Kidney (tissue), 14 donors: ENCODE results near the gene CADM3. TPM values are rescaled to one million over a fixed set of nuclear protein-coding genes. Genes with fewer than 3 reads are reported as not detected.
A peak's percentile ranks its signal among the peaks of the same experiment; 100 is the strongest.

ENCODE experiments used
- DNase-seq, 5 donors: peaks; one replicate each; pipeline ENCODE4 v3.0.0-alpha.2; 2013 to 2020
- FAIRE-seq: peaks from 2 replicates; lab custom pipeline; 2012; peaks lifted over from hg19 to GRCh38; lab: Jason Lieb, UNC
- H3K27ac ChIP-seq, 2 donors: one replicate each; pipeline ENCODE4 v1.7.0; 2013; ENCODE audit warnings: low read depth in 2 of 2, low read length in 2 of 2, inconsistent platforms in 1 of 2
- H3K27me3 ChIP-seq: one replicate; pipeline ENCODE4 v1.7.1; 2013; ENCODE audit warnings: low read length, inconsistent platforms; ENCODE audit not compliant: control insufficient read depth, insufficient read depth
- H3K36me3 ChIP-seq, 3 donors: one replicate each; pipeline versions ENCODE4 v1.7.0 to v1.7.1; 2013; ENCODE audit warnings: low read length in 3 of 3, control low read depth in 1 of 3, inconsistent platforms in 1 of 3; ENCODE audit not compliant: insufficient read depth in 3 of 3, control insufficient read depth in 2 of 3
- H3K4me1 ChIP-seq, 3 donors: one replicate each; pipeline versions ENCODE4 v1.7.0 to v1.7.1; 2013; ENCODE audit warnings: low read length in 3 of 3, inconsistent platforms in 1 of 3, low read depth in 1 of 3; ENCODE audit not compliant: control insufficient read depth in 2 of 3, insufficient read depth in 2 of 3
- H3K4me3 ChIP-seq, 3 donors: one replicate each; pipeline versions ENCODE4 v1.7.0 to v1.8.1; 2013; ENCODE audit warnings: low read length in 3 of 3, control low read depth in 1 of 3, inconsistent platforms in 1 of 3
- H3K9ac ChIP-seq, 3 donors: one replicate each; pipeline versions ENCODE4 v1.7.0 to v1.7.1; 2013; ENCODE audit warnings: low read length in 3 of 3, control low read depth in 1 of 3, inconsistent platforms in 1 of 3
- H3K9me3 ChIP-seq, 3 donors: one replicate each; pipeline versions ENCODE4 v1.7.0 to v1.7.1; 2013; ENCODE audit warnings: low read length in 3 of 3, control low read depth in 1 of 3, inconsistent platforms in 1 of 3; ENCODE audit not compliant: control insufficient read depth in 2 of 3, insufficient read depth in 1 of 3
- CTCF ChIP-seq: IDR thresholded peaks from 3 replicates; pipeline ENCODE4 v1.5.1; 2012; ENCODE audit warnings: mild to moderate bottlenecking, moderate library complexity, borderline replicate concordance; ENCODE audit not compliant: insufficient read depth; ENCODE audit errors: extremely low read depth
- intact Hi-C: fragments of 100-400 bp; cut with DNase I; formaldehyde crosslinking; loops from one replicate; pipeline ENCODE4 v1.11.1; 2022
- polyA plus RNA-seq: library from polyadenylated mRNA; stranded (reverse); fragments of 350-450 nt; fragmentation: Illumina TruSeq; extraction: RNeasy Lipid Tissue Mini Kit (QIAGEN cat#74804); gene quantifications from one replicate; pipeline ENCODE4 v1.2.3, GENCODE V29; 2014; ENCODE audit warnings: low read depth, low replicate concordance; ENCODE audit not compliant: insufficient read depth
- total RNA-seq: library from RNA; stranded (reverse); fragmentation: NEBNext Ultra II Directional; extraction: Animal tissue kit (Norgen Biotek cat#: 25700); gene quantifications from one replicate; pipeline ENCODE4 v1.2.1, GENCODE V29; 2021
- donor health status: control.
- donor health status: control.
- donor health status: control.
- donor health status: control.
- donor health status: control.
- donor health status: DM: yes; HTN: yes; CAD: no.
- donor health status: Normal renal cell carcinoma (clear cell type).

The CADM3 gene
- total and polyA plus RNA-seq, 2 donors from 2014 or later: 0.56 to 25.8 TPM

- TF ChIP-seq CTCF: peak; percentile 87
- H3K9me3 ChIP-seq: no peaks in the 10 kb centered on the region
- DNase-seq (peak; percentile 39 to 76 (median 44)), FAIRE-seq (no peak)
- no peaks in the 10 kb centered on the region for H3K27me3 ChIP-seq
- H3K4me1 ChIP-seq: no peaks in the 10 kb centered on the region
- intact Hi-C loops: no loop called here
- H3K27ac ChIP-seq: no peak overlapping the region
- no peaks in the 10 kb centered on the region for H3K36me3 ChIP-seq
- no peak overlapping the region for H3K9ac ChIP-seq
- no peak overlapping the region for H3K4me3 ChIP-seq
Measured at GRCh38 chr1:159132271-159132881, 39.0 kb upstream of the CADM3 start.

- Histone ChIP-seq H3K36me3 (no peaks in the 10 kb centered on the region), H3K9me3 (no peaks in the 10 kb centered on the region), H3K9ac (no peak overlapping the region), H3K4me3 (no peak overlapping the region), H3K4me1 (no peaks in the 10 kb centered on the region), H3K27ac (no peak overlapping the region), H3K27me3 (no peaks in the 10 kb centered on the region)
- FAIRE-seq (no peak), DNase-seq (no peak)
- no peak for TF ChIP-seq CTCF
- intact Hi-C loops: no loop called here
Measured at GRCh38 chr1:159140474-159140873, 30.9 kb upstream of the CADM3 start.

- H3K4me3 ChIP-seq: no peak overlapping the region
- DNase-seq (peak in 1 of 5 donors; percentile 50), FAIRE-seq (no peak)
- no peaks in the 10 kb centered on the region for H3K27me3 ChIP-seq
- TF ChIP-seq CTCF: no peak
- no peaks in the 10 kb centered on the region for H3K4me1 ChIP-seq
- H3K9me3 ChIP-seq: no peaks in the 10 kb centered on the region
- intact Hi-C loops: no loop called here
- no peak overlapping the region for H3K9ac ChIP-seq
- H3K36me3 ChIP-seq: no peaks in the 10 kb centered on the region
- H3K27ac ChIP-seq: no peak overlapping the region
Measured at GRCh38 chr1:159141584-159142390, 29.6 kb upstream of the CADM3 start.
